SK-N-SH (cell line): ENCODE measurements around the gene DCST1. TPM values are rescaled to one million over a fixed set of nuclear protein-coding genes. Genes with fewer than 3 reads are reported as not detected.

ENCODE experiments used
- CTCF ChIA-PET: fragments of 300-600, 350-600 bp; formaldehyde crosslinking; extraction: SDS; loops from one replicate; lab custom pipeline; 2021; lab: Yijun Ruan, JAX
- POLR2A ChIA-PET: fragments of 350-600 bp; sonication (Branson Sonifier 250); formaldehyde crosslinking; extraction: SDS; loops from one replicate; lab custom pipeline; 2020; ENCODE audit warnings: antibody characterized with exemption, inconsistent platforms; lab: Yijun Ruan, JAX
- DNase-seq: peaks from one replicate; pipeline ENCODE4 v3.0.0; 2012
- H2AFZ ChIP-seq: fragments of 200-600 bp; sonication (generic); 2 replicates; pipeline ENCODE4 v1.8.1; 2016; ENCODE audit warnings: antibody characterized with exemption, mild to moderate bottlenecking, low read depth
- H3F3A ChIP-seq: fragments of 200-600 bp; sonication (generic); replicated peaks from 2 replicates; pipeline ENCODE3; 2016; ENCODE audit warnings: antibody characterized with exemption, mild to moderate bottlenecking; ENCODE audit not compliant: insufficient read depth
- H3K27ac ChIP-seq, 2 experiments: fragments of 200-500 bp in 1 of 2; fragments of 200-600 bp in 1 of 2; sonication (Bioruptor generic) in 1 of 2; sonication (generic), shearing (Covaris generic) in 1 of 2; 2 replicates each; pipeline versions ENCODE4 v1.5.1 to v1.6.1; 2014 to 2016; ENCODE audit warnings: low read depth in 2 of 2, inconsistent platforms in 1 of 2, low read length in 1 of 2, mild to moderate bottlenecking in 1 of 2, mixed read lengths in 1 of 2
- H3K27me3 ChIP-seq: fragments of 200-600 bp; sonication (generic), shearing (Covaris generic); 2 replicates; pipeline ENCODE4 v1.6.1; 2016; ENCODE audit warnings: mixed run types; ENCODE audit not compliant: insufficient read depth
- H3K36me3 ChIP-seq, 2 experiments: fragments of 200-500 bp in 1 of 2; fragments of 200-600 bp in 1 of 2; sonication (Bioruptor generic) in 1 of 2; sonication (generic) in 1 of 2; replicated peaks in 1 of 2; 2 replicates each; pipeline versions ENCODE3 to v1.5.1; 2014 to 2016; ENCODE audit warnings: low read length in 1 of 2, mild to moderate bottlenecking in 1 of 2; ENCODE audit not compliant: insufficient read depth in 2 of 2, control insufficient read depth in 1 of 2
- H3K4me1 ChIP-seq, 2 experiments: fragments of 200-500 bp in 1 of 2; fragments of 200-600 bp in 1 of 2; sonication (Bioruptor generic) in 1 of 2; sonication (generic), shearing (Covaris generic) in 1 of 2; 2 replicates each; pipeline versions ENCODE4 v1.5.1 to v1.6.1; 2014 to 2016; ENCODE audit warnings: low read depth in 1 of 2, low read length in 1 of 2, mixed run types in 1 of 2; ENCODE audit not compliant: insufficient read depth in 2 of 2, control insufficient read depth in 1 of 2
- H3K4me2 ChIP-seq: fragments of 200-600 bp; sonication (generic), shearing (Covaris generic); 2 replicates; pipeline ENCODE4 v1.6.1; 2017; ENCODE audit warnings: mixed run types
- H3K4me3 ChIP-seq, 2 experiments: fragments of 200-500 bp in 1 of 2; fragments of 200-600 bp in 1 of 2; sonication (Bioruptor generic) in 1 of 2; sonication (generic), shearing (Covaris generic) in 1 of 2; 2 replicates each; pipeline versions ENCODE4 v1.5.1 to v1.8.1; 2014 to 2016; ENCODE audit warnings: low read depth in 2 of 2, inconsistent platforms in 1 of 2, low read length in 1 of 2, mild to moderate bottlenecking in 1 of 2, mixed read lengths in 1 of 2, moderate library complexity in 1 of 2
- H3K79me2 ChIP-seq: fragments of 200-600 bp; sonication (generic); 2 replicates; pipeline ENCODE4 v1.8.1; 2017; ENCODE audit warnings: mild to moderate bottlenecking; ENCODE audit not compliant: insufficient read depth
- H3K9ac ChIP-seq: fragments of 200-600 bp; sonication (generic); 2 replicates; pipeline ENCODE4 v1.6.1; 2017; ENCODE audit warnings: mixed run types
- H3K9me2 ChIP-seq: fragments of 200-600 bp; sonication (generic); 2 replicates; pipeline ENCODE4 v1.6.1; 2017; ENCODE audit warnings: mixed run types
- H3K9me3 ChIP-seq: fragments of 200-600 bp; sonication (generic); 2 replicates; pipeline ENCODE4 v1.6.1; 2017; ENCODE audit warnings: mixed run types, mild to moderate bottlenecking, moderate library complexity
- H4K20me1 ChIP-seq: fragments of 200-600 bp; sonication (generic); 2 replicates; pipeline ENCODE4 v1.6.1; 2017; ENCODE audit warnings: mild to moderate bottlenecking, mixed run types; ENCODE audit not compliant: insufficient read depth
- CTCF ChIP-seq: fragments of 200-600 bp; sonication (generic); IDR thresholded peaks from 2 replicates; pipeline ENCODE4 v1.6.1; 2017; ENCODE audit warnings: antibody characterized with exemption, mild to moderate bottlenecking, moderate library complexity
- ELF1 ChIP-seq: IDR thresholded peaks from 2 replicates; pipeline ENCODE4 v1.4.0; 2012
- EZH2phosphoT487 ChIP-seq: fragments of 200-600 bp; sonication (generic); IDR thresholded peaks from 2 replicates; pipeline ENCODE4 v1.6.1; 2017; ENCODE audit warnings: low read depth, mixed run types, mild to moderate bottlenecking, antibody characterized with exemption, moderate library complexity, borderline replicate concordance
- FOSL2 ChIP-seq: IDR thresholded peaks from 2 replicates; pipeline ENCODE4 v1.4.0; 2012; ENCODE audit warnings: low read depth, mild to moderate bottlenecking, moderate library complexity, borderline replicate concordance
- FOXM1 ChIP-seq: IDR thresholded peaks from 2 replicates; pipeline ENCODE4 v1.4.0; 2012; ENCODE audit warnings: low read depth, mild to moderate bottlenecking
- IRF3 ChIP-seq: fragments of 150-350 bp; IDR thresholded peaks from 2 replicates; pipeline ENCODE4 v1.6.1; 2016; ENCODE audit warnings: mild to moderate bottlenecking, low read depth, low read length
- MXI1 ChIP-seq: IDR thresholded peaks from 2 replicates; pipeline ENCODE4 v1.6.1; 2012; ENCODE audit warnings: mild to moderate bottlenecking, low read depth, low read length, improper control_type of control experiment
- NRF1 ChIP-seq: IDR thresholded peaks from 2 replicates; pipeline ENCODE4 v1.6.1; 2012; ENCODE audit warnings: low read depth, mild to moderate bottlenecking, low read length
- PBX3 ChIP-seq: IDR thresholded peaks from 2 replicates; pipeline ENCODE4; 2012
- POLR2AphosphoS5 ChIP-seq: IDR thresholded peaks from 2 replicates; pipeline ENCODE4 v1.6.1; 2012; ENCODE audit warnings: low read depth, low read length
- RCOR1 ChIP-seq: fragments of 150-350 bp; IDR thresholded peaks from 2 replicates; pipeline ENCODE4 v1.6.1; 2017; ENCODE audit warnings: antibody characterized with exemption, low read length
- REST ChIP-seq: IDR thresholded peaks from 2 replicates; pipeline ENCODE4 v1.6.1; 2012; ENCODE audit warnings: mild to moderate bottlenecking, low read depth, low read length, moderate library complexity
- SIN3A ChIP-seq: IDR thresholded peaks from 2 replicates; pipeline ENCODE4 v1.6.1; 2012; ENCODE audit warnings: low read depth, mild to moderate bottlenecking, low read length, moderate library complexity, borderline replicate concordance
- YY1 ChIP-seq: IDR thresholded peaks from 2 replicates; pipeline ENCODE4 v1.4.0; 2012; ENCODE audit warnings: low read depth, mild to moderate bottlenecking
- ZBTB33 ChIP-seq: IDR thresholded peaks from 2 replicates; pipeline ENCODE4 v1.4.0; 2012; ENCODE audit warnings: low read depth, borderline replicate concordance
- WGBS: methylation state at CpG from one replicate; pipeline ENCODE4 v1.1.6; 2017; ENCODE audit warnings: low lambda C conversion rate; 5-methylcytosine and 5-hydroxymethylcytosine counted together
- polyA plus RNA-seq, 3 experiments: library from polyadenylated mRNA; depleted of rRNA; stranded (reverse); fragments of >200 nt; gene quantifications; 2 replicates each; pipeline ENCODE4 v1.2.3, GENCODE V29; 2012

DCST1 gene
- polyA plus RNA-seq, 1 of the 3 experiments (the other 2 are of a cell fraction): not detected

- ChIA-PET CTCF (interaction anchor here (1.1 to 29.9 kb wide), 7 partner anchors 8 to 75 kb away, joined by 3 to 573 read pairs (median 12); partner anchors contain the start of genes ADAM15, DCST1, DCST2 and EFNA4), POLR2A (no interaction called here)
- peaks cover 0 to 28% of the 10 kb centered on the region in 2 experiments; a peak in 1 of 4 replicates for H3K4me1 ChIP-seq
- no peaks in the 10 kb centered on the region for H3K9me3 ChIP-seq
- peaks cover 10% of the 10 kb centered on the region for H3F3A ChIP-seq
- H3K36me3 ChIP-seq: peaks cover 0 to 9% of the 10 kb centered on the region in 2 experiments
- TF ChIP-seq EZH2phosphoT487 (no peak), FOSL2 (no peak), POLR2AphosphoS5 (no peak), MXI1 (no peak), CTCF (no peak), ELF1 (no peak), PBX3 (no peak), NRF1 (no peak), FOXM1 (no peak), ZBTB33 (no peak), IRF3 (no peak), YY1 (no peak), SIN3A (no peak), RCOR1 (no peak), REST (no peak)
- WGBS: 80% methylated on average over 1 of the region's 3 CpGs
- H3K4me3 ChIP-seq: no peak overlapping the region
- H2AFZ ChIP-seq: no peak overlapping the region
- no peak overlapping the region for H3K27ac ChIP-seq
- H4K20me1 ChIP-seq: no peaks in the 10 kb centered on the region
- H3K9ac ChIP-seq: no peak overlapping the region
- no peaks in the 10 kb centered on the region for H3K9me2 ChIP-seq
- H3K4me2 ChIP-seq: no peak overlapping the region
- H3K27me3 ChIP-seq: no peaks in the 10 kb centered on the region
- no peaks in the 10 kb centered on the region for H3K79me2 ChIP-seq
- no peak for DNase-seq
Measured at GRCh38 chr1:155073377-155074242, 40.0 kb downstream of the DCST1 start.
